Caco-2 (cell line): ENCODE results near the gene TXLNG. TPM values are rescaled to one million over a fixed set of nuclear protein-coding genes. Genes with fewer than 3 reads are reported as not detected.
"Not testable (repeated sequence)": the region's sequence is repeated elsewhere in the genome, so short reads cannot be mapped to it uniquely, and the experiment has no call there.

ENCODE experiments used
- BruUV-seq: library from RNA; stranded (reverse); fragments of 400-500 nt; replicated peaks from 2 replicates; lab custom pipeline; 2021; lab: Mats Ljungman, UMichigan
- CTCF ChIA-PET: fragments of 300-600 bp; sonication (Branson Sonifier 250); formaldehyde crosslinking; loops from one replicate; lab custom pipeline; 2022; ENCODE audit warnings: antibody characterized with exemption; lab: Charles Lee
- POLR2A ChIA-PET: fragments of 300-600 bp; sonication (Branson Sonifier 250); formaldehyde crosslinking; loops from one replicate; lab custom pipeline; 2022; ENCODE audit warnings: antibody characterized with exemption; lab: Charles Lee
- DNase-seq, 2 experiments: peaks; one replicate each; pipeline versions ENCODE4 v3.0.0 to v3.0.0-alpha.2; 2020 to 2022
- H3K27me3 ChIP-seq: replicated peaks from 2 replicates; pipeline ENCODE4 v1.6.0; 2011; ENCODE audit warnings: low read length; ENCODE audit not compliant: control insufficient read depth, insufficient read depth
- H3K36me3 ChIP-seq: 2 replicates; pipeline ENCODE4 v1.5.1; 2011; ENCODE audit warnings: low read length; ENCODE audit not compliant: control insufficient read depth, insufficient read depth
- H3K4me1 ChIP-seq: fragments of 250-450 bp; sonication (Bioruptor Pico); 2 replicates; pipeline ENCODE4 v1.5.1; 2020; ENCODE audit warnings: mild to moderate bottlenecking
- H3K4me3 ChIP-seq: 2 replicates; pipeline ENCODE4 v1.5.1; 2011; ENCODE audit warnings: low read depth, mild to moderate bottlenecking, control low read depth, low read length
- H3K9me3 ChIP-seq: fragments of 250-450 bp; sonication (Bioruptor Pico); 2 replicates; pipeline ENCODE4 v1.5.1; 2020; ENCODE audit warnings: mild to moderate bottlenecking, moderate library complexity
- H3K27ac Mint-ChIP-seq: one replicate; pipeline ENCODE4 v1.8.0; 2022; ENCODE audit warnings: mixed read lengths; ENCODE audit not compliant: unreplicated experiment
- H3K27me3 Mint-ChIP-seq: one replicate; pipeline ENCODE4 v1.8.0; 2022; ENCODE audit warnings: mixed read lengths; ENCODE audit not compliant: insufficient read depth, unreplicated experiment
- H3K36me3 Mint-ChIP-seq: one replicate; pipeline ENCODE4 v1.8.0; 2022; ENCODE audit warnings: mild to moderate bottlenecking, mixed read lengths; ENCODE audit not compliant: insufficient read depth, unreplicated experiment
- H3K4me1 Mint-ChIP-seq: one replicate; pipeline ENCODE4 v1.8.0; 2022; ENCODE audit warnings: low read depth, mixed read lengths; ENCODE audit not compliant: unreplicated experiment
- H3K4me3 Mint-ChIP-seq: one replicate; pipeline ENCODE4 v1.8.0; 2022; ENCODE audit warnings: mild to moderate bottlenecking, moderate library complexity, mixed read lengths; ENCODE audit not compliant: unreplicated experiment
- H3K9me3 Mint-ChIP-seq: one replicate; pipeline ENCODE4 v1.8.0; 2022; ENCODE audit warnings: mixed read lengths; ENCODE audit not compliant: unreplicated experiment
- intact Hi-C: fragments of 100-400 bp; cut with micrococcal nuclease; formaldehyde crosslinking; loops from one replicate; pipeline ENCODE4 v1.10.0; 2022; ENCODE audit not compliant: unreplicated experiment
- total RNA-seq: library from RNA; stranded (reverse); gene quantifications from 2 replicates; pipeline ENCODE4 v1.2.3, GENCODE V29; 2022
- TF ChIP-seq, protein P1 (sequence below), 2 experiments: fragments of 200-600 bp in 1 of 2; IDR thresholded peaks; 1 replicate in 1 of 2; 2 replicates in 1 of 2; pipeline versions ENCODE4 v1.5.1 to v1.8.0; 2011 to 2022; ENCODE audit warnings: antibody characterized with exemption in 1 of 2, control low read depth in 1 of 2, inconsistent platforms in 1 of 2, low read depth in 1 of 2, low read length in 1 of 2, mild to moderate bottlenecking in 1 of 2, moderate library complexity in 1 of 2; ENCODE audit not compliant: insufficient read depth in 1 of 2, severe bottlenecking in 1 of 2, unreplicated experiment in 1 of 2

TXLNG gene
- total RNA-seq, 1 experiment from 2014 or later = 18.3 TPM

DNA sequence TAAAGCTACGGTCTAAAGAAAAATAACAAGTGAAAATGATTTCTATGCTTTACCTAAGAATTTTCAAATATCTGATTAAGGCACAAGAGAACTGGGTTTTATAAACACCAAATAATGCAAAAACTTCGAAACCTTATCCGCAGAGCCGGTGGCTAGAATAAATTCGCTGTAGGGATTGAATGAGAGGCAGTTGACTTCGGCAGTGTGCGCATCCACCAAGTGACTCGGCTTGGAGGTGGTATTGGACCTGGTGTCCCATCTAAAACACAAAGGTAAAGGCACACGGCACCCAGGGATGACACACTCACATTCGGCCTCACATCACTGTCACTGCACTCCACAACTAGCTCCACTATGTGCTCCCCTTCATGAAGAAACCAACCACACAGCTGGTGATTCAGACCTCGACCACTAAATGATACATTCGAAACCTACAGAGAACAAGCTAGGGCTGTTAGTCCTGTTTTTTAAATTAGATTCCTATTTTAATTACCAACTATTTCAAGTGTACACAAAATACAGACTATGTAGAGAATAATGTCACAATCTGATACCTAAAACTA is 66.4 kb downstream of the TXLNG start:
- H3K27ac Mint-ChIP-seq = no peak overlapping the region
- Histone ChIP-seq H3K4me3 (no peak overlapping the region), H3K27me3 (no peaks in the 10 kb centered on the region), H3K4me1 (no peaks in the 10 kb centered on the region), H3K9me3 (no peaks in the 10 kb centered on the region), H3K36me3 (no peaks in the 10 kb centered on the region; the same call in 1 of the 2 replicates)
- intact Hi-C loops = no loop called here
- no peaks in the 10 kb centered on the region for H3K27me3 Mint-ChIP-seq
- no peaks in the 10 kb centered on the region for H3K9me3 Mint-ChIP-seq
- H3K4me1 Mint-ChIP-seq = no peaks in the 10 kb centered on the region
- H3K4me3 Mint-ChIP-seq = no peak overlapping the region
- no peak for DNase-seq
- ChIA-PET CTCF (no interaction called here), POLR2A (no interaction called here)
- TF ChIP-seq, protein P1, sequence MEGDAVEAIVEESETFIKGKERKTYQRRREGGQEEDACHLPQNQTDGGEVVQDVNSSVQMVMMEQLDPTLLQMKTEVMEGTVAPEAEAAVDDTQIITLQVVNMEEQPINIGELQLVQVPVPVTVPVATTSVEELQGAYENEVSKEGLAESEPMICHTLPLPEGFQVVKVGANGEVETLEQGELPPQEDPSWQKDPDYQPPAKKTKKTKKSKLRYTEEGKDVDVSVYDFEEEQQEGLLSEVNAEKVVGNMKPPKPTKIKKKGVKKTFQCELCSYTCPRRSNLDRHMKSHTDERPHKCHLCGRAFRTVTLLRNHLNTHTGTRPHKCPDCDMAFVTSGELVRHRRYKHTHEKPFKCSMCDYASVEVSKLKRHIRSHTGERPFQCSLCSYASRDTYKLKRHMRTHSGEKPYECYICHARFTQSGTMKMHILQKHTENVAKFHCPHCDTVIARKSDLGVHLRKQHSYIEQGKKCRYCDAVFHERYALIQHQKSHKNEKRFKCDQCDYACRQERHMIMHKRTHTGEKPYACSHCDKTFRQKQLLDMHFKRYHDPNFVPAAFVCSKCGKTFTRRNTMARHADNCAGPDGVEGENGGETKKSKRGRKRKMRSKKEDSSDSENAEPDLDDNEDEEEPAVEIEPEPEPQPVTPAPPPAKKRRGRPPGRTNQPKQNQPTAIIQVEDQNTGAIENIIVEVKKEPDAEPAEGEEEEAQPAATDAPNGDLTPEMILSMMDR (IDR thresholded peaks at IDR 0.05; ENCODE audit: insufficient read depth in 1 of 2, low read depth in 1 of 2, low read length in 1 of 2, severe bottlenecking in 1 of 2, unreplicated experiment in 1 of 2) = no peak
- H3K36me3 Mint-ChIP-seq = peaks cover 61% of the 10 kb centered on the region
- TSS peak; percentile 16 for BruUV-seq

DNA sequence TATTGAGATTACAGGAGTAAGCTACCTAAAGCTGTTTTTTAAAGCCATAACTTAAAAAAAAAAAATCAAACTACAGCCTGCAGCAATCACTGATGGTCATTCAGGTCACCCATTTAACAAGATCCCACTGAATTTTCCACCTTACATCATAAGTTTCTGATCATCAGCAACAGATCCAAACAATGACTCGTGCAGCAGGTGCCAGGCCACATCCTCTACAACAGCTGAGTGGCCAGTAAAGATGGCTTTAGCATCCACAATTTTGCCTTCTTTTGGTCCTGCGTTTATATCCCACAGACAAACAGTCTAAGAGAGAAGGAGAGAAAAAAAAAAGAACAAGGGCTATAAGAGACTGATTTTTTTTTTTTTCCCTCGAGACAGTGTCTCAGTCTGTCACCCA is 67.3 kb downstream of the TXLNG start:
- Histone ChIP-seq H3K27me3 (no peaks in the 10 kb centered on the region), H3K36me3 (no peaks in the 10 kb centered on the region; the same call in 1 of the 2 replicates), H3K9me3 (no peaks in the 10 kb centered on the region), H3K4me3 (no peak overlapping the region), H3K4me1 (no peaks in the 10 kb centered on the region)
- Mint-ChIP-seq H3K4me3 (no peak overlapping the region), H3K27ac (no peak overlapping the region), H3K27me3 (no peaks in the 10 kb centered on the region), H3K36me3 (peaks cover 61% of the 10 kb centered on the region), H3K9me3 (no peaks in the 10 kb centered on the region), H3K4me1 (no peaks in the 10 kb centered on the region)
- no peak for DNase-seq
- TF ChIP-seq, protein P1 (IDR thresholded peaks at IDR 0.05; ENCODE audit: insufficient read depth in 1 of 2, low read depth in 1 of 2, low read length in 1 of 2, severe bottlenecking in 1 of 2, unreplicated experiment in 1 of 2) = no peak
- ChIA-PET POLR2A (no interaction called here), CTCF (no interaction called here)
- no TSS peak for BruUV-seq
- intact Hi-C loops = no loop called here

DNA sequence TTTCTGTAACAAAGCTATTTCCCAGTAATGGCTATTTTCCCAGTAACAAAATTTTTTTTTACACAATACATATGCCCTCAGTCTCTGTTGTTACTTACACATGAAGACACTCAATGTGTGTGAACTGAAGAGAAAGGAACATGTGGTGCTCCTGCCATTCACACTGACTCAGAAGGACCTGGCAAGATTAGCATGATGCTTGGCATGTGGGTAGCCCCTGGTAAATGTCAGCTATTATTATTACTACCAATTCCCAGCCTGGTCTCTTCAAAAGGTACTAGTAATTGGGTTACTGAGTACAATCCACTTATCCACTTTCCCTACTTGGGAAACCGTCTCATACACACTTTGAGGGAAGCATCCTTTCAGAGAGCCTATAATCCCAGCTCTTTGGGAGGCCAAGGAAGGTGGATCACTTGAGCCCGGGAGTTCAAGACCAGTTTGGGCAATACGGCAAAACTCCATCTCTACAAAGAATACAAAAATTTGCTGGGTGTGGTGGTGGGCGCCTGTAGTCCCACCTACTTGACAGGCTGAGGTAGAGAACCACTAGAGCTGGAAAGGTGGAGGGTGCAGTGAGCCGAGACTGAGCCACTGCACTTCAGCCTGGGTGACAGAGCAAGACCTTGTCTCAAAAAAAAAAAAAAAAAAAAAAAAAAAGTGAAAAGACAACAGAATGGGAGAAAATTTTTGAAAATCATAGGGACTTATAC is 69.3 kb downstream of the TXLNG start:
- no peaks in the 10 kb centered on the region for H3K27me3 ChIP-seq

DNA sequence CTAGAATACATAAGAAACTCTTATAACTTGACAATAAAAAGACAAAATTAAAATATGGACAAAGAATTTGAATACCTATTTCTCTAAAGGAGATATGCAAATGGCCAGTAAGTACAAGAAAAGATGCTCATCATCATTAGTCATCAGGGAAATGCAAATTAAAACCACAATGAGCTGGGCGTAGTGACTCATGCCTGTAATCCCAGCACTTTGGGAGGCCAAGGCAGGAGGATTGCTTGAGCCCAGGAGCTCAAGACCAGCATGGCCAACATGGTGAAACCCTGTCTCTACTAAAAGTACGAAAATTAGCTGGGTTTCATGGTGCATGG is 69.8 kb downstream of the TXLNG start:
- CTCF ChIA-PET, H3K9me3 ChIP-seq, intact Hi-C loops, BruUV-seq, H3K36me3 ChIP-seq, H3K4me1 ChIP-seq, H3K4me3 ChIP-seq, H3K27me3 ChIP-seq, POLR2A ChIA-PET, H3K27ac Mint-ChIP-seq, H3K4me3 Mint-ChIP-seq, H3K4me1 Mint-ChIP-seq, H3K9me3 Mint-ChIP-seq, H3K27me3 Mint-ChIP-seq, DNase-seq: not testable (repeated sequence)
- H3K36me3 Mint-ChIP-seq = peaks cover 74% of the 10 kb centered on the region

More for the DNA sequence above, 69.3 kb downstream of the TXLNG start:
- no peaks in the 10 kb centered on the region; the same call in 1 of the 2 replicates for H3K36me3 ChIP-seq
- Mint-ChIP-seq H3K4me1 (no peaks in the 10 kb centered on the region), H3K9me3 (no peaks in the 10 kb centered on the region), H3K27ac (no peak overlapping the region), H3K36me3 (peaks cover 74% of the 10 kb centered on the region), H3K27me3 (no peaks in the 10 kb centered on the region), H3K4me3 (no peak overlapping the region)
- TF ChIP-seq, protein P1 (IDR thresholded peaks at IDR 0.05; ENCODE audit: insufficient read depth in 1 of 2, low read depth in 1 of 2, low read length in 1 of 2, severe bottlenecking in 1 of 2, unreplicated experiment in 1 of 2) = no peak
- no peaks in the 10 kb centered on the region for H3K9me3 ChIP-seq
- CTCF ChIA-PET = interaction anchor here (0.6 kb wide), 1 partner anchor 1141 kb away, joined by 4 read pairs; no protein-coding TSS in a partner anchor
- POLR2A ChIA-PET = no interaction called here
- intact Hi-C loops = no loop called here
- BruUV-seq = no TSS peak
- H3K4me3 ChIP-seq = no peak overlapping the region
- H3K4me1 ChIP-seq = no peaks in the 10 kb centered on the region
- no peak for DNase-seq
